Endothelial cell (in vitro differentiated cells): Measurements from ENCODE around the gene GLOD4. TPM values are rescaled to one million over a fixed set of nuclear protein-coding genes. Genes with fewer than 3 reads are reported as not detected.

Experiments
- DNase-seq: peaks from one replicate; pipeline ENCODE4 v3.0.0; 2021; ENCODE audit warnings: low spot score
- H3K27ac Mint-ChIP-seq: one replicate; pipeline ENCODE4 v1.8.0; 2021; ENCODE audit warnings: mixed read lengths, inconsistent platforms; ENCODE audit not compliant: unreplicated experiment
- H3K27me3 Mint-ChIP-seq: one replicate; pipeline ENCODE4 v1.8.0; 2021; ENCODE audit warnings: mild to moderate bottlenecking, moderate library complexity, mixed read lengths, inconsistent platforms; ENCODE audit not compliant: unreplicated experiment
- H3K36me3 Mint-ChIP-seq: one replicate; pipeline ENCODE4 v1.8.0; 2021; ENCODE audit warnings: mild to moderate bottlenecking, low read depth, mixed read lengths, inconsistent platforms; ENCODE audit not compliant: unreplicated experiment
- H3K4me1 Mint-ChIP-seq: one replicate; pipeline ENCODE4 v1.8.0; 2021; ENCODE audit warnings: mild to moderate bottlenecking, mixed read lengths, inconsistent platforms; ENCODE audit not compliant: unreplicated experiment
- H3K4me3 Mint-ChIP-seq: one replicate; pipeline ENCODE4 v1.8.0; 2021; ENCODE audit warnings: mild to moderate bottlenecking, mixed read lengths, inconsistent platforms; ENCODE audit not compliant: unreplicated experiment
- H3K9me3 Mint-ChIP-seq: one replicate; pipeline ENCODE4 v1.8.0; 2021; ENCODE audit warnings: mixed read lengths, inconsistent platforms; ENCODE audit not compliant: unreplicated experiment
- CTCF ChIP-seq: fragments of 200-600 bp; sonication (generic); IDR thresholded peaks from one replicate; pipeline ENCODE4 v1.5.0; 2021; ENCODE audit warnings: antibody characterized with exemption; ENCODE audit not compliant: unreplicated experiment
- total RNA-seq: library from RNA; stranded (reverse); fragmentation: NEBNext Ultra II Directional; extraction: Animal tissue kit (Norgen Biotek cat#: 25700); gene quantifications from one replicate; pipeline ENCODE4 v1.2.1, GENCODE V29; 2021; ENCODE audit not compliant: unreplicated experiment

Gene GLOD4
- total RNA-seq, 1 donor from 2014 or later, result 93.9 TPM

GRCh38 chr17:726271-726919 lies 55.7 kb downstream of the GLOD4 start:
- no peak for TF ChIP-seq CTCF
- Mint-ChIP-seq H3K27ac (no peak overlapping the region), H3K4me1 (peaks cover 3% of the 10 kb centered on the region), H3K36me3 (no peaks in the 10 kb centered on the region), H3K4me3 (no peak overlapping the region), H3K27me3 (peaks cover 3% of the 10 kb centered on the region), H3K9me3 (no peaks in the 10 kb centered on the region)
- DNase-seq, result no peak

GRCh38 chr17:725746-726145 lies 56.3 kb downstream of the GLOD4 start:
- Mint-ChIP-seq H3K27me3 (peaks cover 3% of the 10 kb centered on the region), H3K36me3 (no peaks in the 10 kb centered on the region), H3K9me3 (no peaks in the 10 kb centered on the region), H3K4me1 (no peaks in the 10 kb centered on the region), H3K27ac (no peak overlapping the region), H3K4me3 (no peak overlapping the region)
- DNase-seq, result no peak
- no peak for TF ChIP-seq CTCF

- Mint-ChIP-seq H3K27ac (no peak overlapping the region), H3K9me3 (no peaks in the 10 kb centered on the region), H3K27me3 (peaks cover 3% of the 10 kb centered on the region), H3K4me1 (no peaks in the 10 kb centered on the region), H3K4me3 (no peak overlapping the region), H3K36me3 (no peaks in the 10 kb centered on the region)
- TF ChIP-seq CTCF, result no peak
- DNase-seq, result no peak
Observed at GRCh38 chr17:725084-725483, 57.0 kb downstream of the GLOD4 start.

GRCh38 chr17:721540-721937 lies 60.5 kb downstream of the GLOD4 start:
- Mint-ChIP-seq H3K9me3 (no peaks in the 10 kb centered on the region), H3K27me3 (no peaks in the 10 kb centered on the region), H3K27ac (no peak overlapping the region), H3K4me3 (no peak overlapping the region), H3K36me3 (no peaks in the 10 kb centered on the region), H3K4me1 (peaks cover 7% of the 10 kb centered on the region)
- no peak for DNase-seq
- no peak for TF ChIP-seq CTCF

- DNase-seq, result no peak
- no peak overlapping the region for H3K4me3 Mint-ChIP-seq
- H3K4me1 Mint-ChIP-seq, result peaks cover 7% of the 10 kb centered on the region
- no peaks in the 10 kb centered on the region for H3K9me3 Mint-ChIP-seq
- no peaks in the 10 kb centered on the region for H3K27me3 Mint-ChIP-seq
- H3K27ac Mint-ChIP-seq, result no peak overlapping the region
- no peak for TF ChIP-seq CTCF
- H3K36me3 Mint-ChIP-seq, result no peaks in the 10 kb centered on the region
Observed at GRCh38 chr17:720706-721539, 61.2 kb downstream of the GLOD4 start.
